Gastroesophageal sphincter (tissue), 4 donors: Measurements from ENCODE around the gene CTNNA2. TPM values are rescaled to one million over a fixed set of nuclear protein-coding genes. Genes with fewer than 3 reads are reported as not detected.

ENCODE experiments used
- ATAC-seq: fragments of 150-250 bp; one replicate; pipeline ENCODE4 v1.9.1; 2016; ENCODE audit warnings: mild to moderate bottlenecking, moderate library complexity
- H3K27ac ChIP-seq, 4 donors: fragments of 200-600 bp; sonication (generic) in 3 of 4; 1 replicate in 3 of 4; 2 replicates in 1 of 4; pipeline ENCODE4 v1.5.1; 2016 to 2019
- H3K27me3 ChIP-seq: fragments of 200-600 bp; sonication (generic); one replicate; pipeline ENCODE4 v1.5.1; 2019
- H3K36me3 ChIP-seq, 2 donors: fragments of 200-600 bp; sonication (generic); one replicate each; pipeline ENCODE4 v1.5.1; 2019; ENCODE audit warnings: control low read depth in 1 of 2
- H3K4me1 ChIP-seq, 3 donors: fragments of 200-600 bp; sonication (generic); 1 replicate in 2 of 3; 2 replicates in 1 of 3; pipeline ENCODE4 v1.5.1; 2016 to 2019; ENCODE audit warnings: control low read depth in 2 of 3
- H3K4me3 ChIP-seq, 2 donors: fragments of 200-600 bp; sonication (generic); one replicate each; pipeline ENCODE4 v1.5.1; 2019; ENCODE audit warnings: mild to moderate bottlenecking in 1 of 2, moderate library complexity in 1 of 2
- H3K9me3 ChIP-seq, 3 donors: fragments of 200-600 bp; sonication (generic); one replicate each; pipeline ENCODE4 v1.5.1; 2017 to 2019; ENCODE audit warnings: control low read depth in 2 of 3
- EP300 ChIP-seq: sonication (generic); formaldehyde crosslinking; IDR thresholded peaks from one replicate; pipeline ENCODE4 v1.6.1; 2017; ENCODE audit warnings: antibody characterized with exemption, mild to moderate bottlenecking
- POLR2A ChIP-seq, 2 donors: fragments of 450-650 bp; IDR thresholded peaks; one replicate each; pipeline ENCODE4 v1.6.1; 2017; ENCODE audit warnings: antibody characterized with exemption in 2 of 2, mild to moderate bottlenecking in 2 of 2, moderate library complexity in 1 of 2
- POLR2AphosphoS5 ChIP-seq: sonication (generic); formaldehyde crosslinking; IDR thresholded peaks from one replicate; pipeline ENCODE4 v1.6.1; 2017; ENCODE audit warnings: antibody characterized with exemption
- WGBS, 2 donors: methylation state at CpG; one replicate each; pipeline ENCODE4 v1.1.5; 2018; ENCODE audit warnings: low coverage in 1 of 2; 5-methylcytosine and 5-hydroxymethylcytosine counted together
- total RNA-seq, 4 donors: library from RNA; depleted of rRNA; stranded (reverse); fragments of >200 nt; gene quantifications; one replicate each; pipeline ENCODE4 v1.1.0, GENCODE V29; 2016
- TF ChIP-seq, protein P1 (sequence below), 4 experiments: fragments of 200-600 bp in 2 of 4; fragments of 450-650 bp in 2 of 4; sonication (generic) in 1 of 4; IDR thresholded peaks; one replicate each; pipeline ENCODE4 v1.5.1; 2017 to 2019; ENCODE audit warnings: antibody characterized with exemption in 4 of 4, mild to moderate bottlenecking in 2 of 4, moderate library complexity in 2 of 4

The CTNNA2 gene
- total RNA-seq, 4 donors from 2014 or later: 0.15 to 4.2 (median 0.68) TPM

- H3K27me3 ChIP-seq: no peaks in the 10 kb centered on the region
- ATAC-seq: no peak
- H3K4me3 ChIP-seq: no peak overlapping the region
- H3K27ac ChIP-seq: no peak overlapping the region
- H3K36me3 ChIP-seq: no peaks in the 10 kb centered on the region
- TF ChIP-seq EP300 (no peak), POLR2AphosphoS5 (no peak), POLR2A (IDR thresholded peaks at IDR 0.05) (no peak)
- TF ChIP-seq, protein P1, sequence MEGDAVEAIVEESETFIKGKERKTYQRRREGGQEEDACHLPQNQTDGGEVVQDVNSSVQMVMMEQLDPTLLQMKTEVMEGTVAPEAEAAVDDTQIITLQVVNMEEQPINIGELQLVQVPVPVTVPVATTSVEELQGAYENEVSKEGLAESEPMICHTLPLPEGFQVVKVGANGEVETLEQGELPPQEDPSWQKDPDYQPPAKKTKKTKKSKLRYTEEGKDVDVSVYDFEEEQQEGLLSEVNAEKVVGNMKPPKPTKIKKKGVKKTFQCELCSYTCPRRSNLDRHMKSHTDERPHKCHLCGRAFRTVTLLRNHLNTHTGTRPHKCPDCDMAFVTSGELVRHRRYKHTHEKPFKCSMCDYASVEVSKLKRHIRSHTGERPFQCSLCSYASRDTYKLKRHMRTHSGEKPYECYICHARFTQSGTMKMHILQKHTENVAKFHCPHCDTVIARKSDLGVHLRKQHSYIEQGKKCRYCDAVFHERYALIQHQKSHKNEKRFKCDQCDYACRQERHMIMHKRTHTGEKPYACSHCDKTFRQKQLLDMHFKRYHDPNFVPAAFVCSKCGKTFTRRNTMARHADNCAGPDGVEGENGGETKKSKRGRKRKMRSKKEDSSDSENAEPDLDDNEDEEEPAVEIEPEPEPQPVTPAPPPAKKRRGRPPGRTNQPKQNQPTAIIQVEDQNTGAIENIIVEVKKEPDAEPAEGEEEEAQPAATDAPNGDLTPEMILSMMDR (IDR thresholded peaks at IDR 0.05): no peak
- 70 to 83% methylated on average over 2 of the region's 2 CpGs for WGBS, 2 donors
- no peaks in the 10 kb centered on the region for H3K4me1 ChIP-seq
- H3K9me3 ChIP-seq: no peaks in the 10 kb centered on the region
Measured at GRCh38 chr2:79892123-79892522, 379.3 kb downstream of the CTNNA2 start.

- no peak overlapping the region for H3K27ac ChIP-seq
- ATAC-seq: no peak
- 34 to 60% methylated on average over 3 to 4 of the region's 4 CpGs for WGBS, 2 donors
- H3K4me3 ChIP-seq: no peak overlapping the region
- H3K4me1 ChIP-seq: no peaks in the 10 kb centered on the region
- TF ChIP-seq EP300: no peak
- TF ChIP-seq POLR2AphosphoS5: peak; percentile 45
- H3K36me3 ChIP-seq: no peaks in the 10 kb centered on the region
- no peaks in the 10 kb centered on the region for H3K9me3 ChIP-seq
- no peaks in the 10 kb centered on the region for H3K27me3 ChIP-seq
Measured at GRCh38 chr2:79899196-79899595, 386.3 kb downstream of the CTNNA2 start.

DNA sequence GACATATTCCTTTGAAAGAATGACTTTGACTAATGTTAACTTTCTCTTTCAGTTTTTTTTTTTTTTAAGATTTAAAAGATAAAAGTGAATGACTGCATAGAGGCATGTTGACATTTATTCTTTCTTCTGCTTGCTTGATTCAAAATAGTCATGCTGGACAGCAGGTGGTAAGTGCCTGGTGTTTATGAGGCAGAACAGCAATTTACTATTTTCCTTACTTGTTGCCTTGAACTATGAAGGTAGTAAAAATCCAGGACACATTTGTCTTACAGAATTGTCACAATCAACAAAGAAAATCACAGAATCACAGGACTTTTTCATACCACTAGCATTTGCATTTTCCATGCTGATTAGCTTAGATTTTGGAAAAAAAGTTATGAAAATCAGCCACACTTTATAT is 388.3 kb downstream of the CTNNA2 start:
- Histone ChIP-seq H3K9me3 (no peaks in the 10 kb centered on the region), H3K36me3 (no peaks in the 10 kb centered on the region), H3K27ac (no peak overlapping the region), H3K27me3 (no peaks in the 10 kb centered on the region), H3K4me1 (no peaks in the 10 kb centered on the region), H3K4me3 (no peak overlapping the region)
- no peak for ATAC-seq
- TF ChIP-seq POLR2A (IDR thresholded peaks at IDR 0.05) (no peak), EP300 (no peak), POLR2AphosphoS5 (no peak)
- TF ChIP-seq, protein P1 (IDR thresholded peaks at IDR 0.05): no peak

DNA sequence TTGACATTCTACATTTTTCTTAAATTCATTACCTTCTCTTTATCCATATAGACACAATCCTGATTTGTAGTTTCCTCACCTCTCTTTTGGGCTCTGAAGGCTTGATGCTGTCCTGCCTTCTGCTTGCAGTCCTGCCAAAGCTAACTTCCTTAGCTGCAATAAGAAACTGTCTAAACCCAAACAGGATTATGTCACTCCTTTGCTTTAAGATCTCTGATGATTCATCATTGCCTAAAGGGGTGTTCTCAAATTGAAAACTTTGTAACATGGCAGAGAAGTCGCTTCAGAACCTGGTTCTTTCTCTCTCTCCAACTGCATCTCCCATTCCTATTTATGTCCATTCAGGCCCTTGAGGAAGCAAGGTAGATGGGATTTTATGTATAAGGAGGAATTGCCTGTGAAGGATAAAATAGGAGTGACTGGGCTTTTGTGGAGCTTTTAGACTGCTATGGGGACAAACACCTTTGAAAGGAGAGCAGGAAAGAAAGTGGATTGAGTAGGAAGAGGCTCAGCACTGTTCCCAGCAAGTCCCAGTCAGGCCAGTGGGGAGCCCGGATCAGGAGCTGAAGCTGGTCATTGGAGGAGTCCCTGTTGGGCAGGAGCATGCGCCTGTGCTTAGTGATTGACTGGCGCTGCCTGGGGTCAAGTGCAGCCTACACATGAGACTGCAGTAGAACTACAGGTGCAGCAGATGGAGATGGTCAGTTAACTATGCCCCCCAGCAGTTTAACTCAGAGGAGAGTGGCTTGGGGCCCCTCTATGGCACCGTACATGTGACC is 390.6 kb downstream of the CTNNA2 start:
- Histone ChIP-seq H3K27ac (no peak overlapping the region), H3K27me3 (no peaks in the 10 kb centered on the region), H3K4me3 (no peak overlapping the region), H3K36me3 (no peaks in the 10 kb centered on the region), H3K9me3 (no peaks in the 10 kb centered on the region), H3K4me1 (no peaks in the 10 kb centered on the region)
- no peak for ATAC-seq
- TF ChIP-seq, protein P1 (IDR thresholded peaks at IDR 0.05): no peak
- TF ChIP-seq POLR2A (IDR thresholded peaks at IDR 0.05): no peak
- TF ChIP-seq POLR2AphosphoS5: no peak
- TF ChIP-seq EP300: no peak
- 44 to 86% methylated on average over 1 to 5 of the region's 5 CpGs for WGBS, 2 donors

DNA sequence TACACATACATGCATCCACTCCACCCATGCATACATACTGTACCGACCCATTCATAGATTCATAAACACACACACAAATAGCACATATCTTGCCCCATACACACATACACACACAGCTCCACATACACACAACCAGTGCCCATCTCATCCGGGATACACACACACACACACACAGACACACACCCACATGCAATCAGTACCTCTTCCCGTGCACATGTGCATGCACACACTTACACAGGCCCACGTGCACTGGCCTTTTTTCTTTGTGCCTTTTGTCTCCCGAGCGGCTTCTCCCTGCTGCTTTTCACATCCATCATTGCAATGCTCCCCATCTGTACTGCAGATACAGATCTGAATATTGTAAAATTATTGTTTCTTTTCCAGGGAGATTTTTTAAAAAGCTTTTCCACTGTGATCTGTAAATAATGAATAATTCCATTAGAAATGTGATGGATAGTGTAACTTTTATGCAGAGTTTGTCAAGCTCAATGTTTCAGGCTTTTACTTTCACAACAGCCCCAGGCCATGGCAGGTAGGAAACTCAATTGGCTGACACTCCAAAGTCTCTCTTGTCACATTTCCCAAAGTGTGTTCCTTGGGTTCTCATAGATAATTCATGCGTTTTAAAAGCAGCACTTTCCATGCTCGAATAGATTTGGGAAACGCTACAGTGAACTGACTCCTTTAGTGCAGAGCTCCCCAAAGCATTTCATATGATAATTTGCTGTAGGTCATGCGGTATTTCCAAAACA is 393.5 kb downstream of the CTNNA2 start:
- Histone ChIP-seq H3K27ac (no peak overlapping the region), H3K36me3 (no peaks in the 10 kb centered on the region), H3K9me3 (no peaks in the 10 kb centered on the region), H3K4me1 (no peaks in the 10 kb centered on the region), H3K27me3 (no peaks in the 10 kb centered on the region), H3K4me3 (no peak overlapping the region)
- no peak for TF ChIP-seq POLR2A (IDR thresholded peaks at IDR 0.05)
- no peak for TF ChIP-seq EP300
- TF ChIP-seq, protein P1 (IDR thresholded peaks at IDR 0.05): no peak
- no peak for TF ChIP-seq POLR2AphosphoS5
- no peak for ATAC-seq
- 80 to 85% methylated on average over 10 of the region's 10 CpGs for WGBS, 2 donors
